NCI-H128 (cell line): Measurements from ENCODE around the gene AFF1.

Source experiments
- DNase-seq: peaks from one replicate; lab custom pipeline; 2025; ENCODE audit not compliant: unreplicated experiment; lab: John Stamatoyannopoulos, UW

Gene AFF1

GRCh38 chr4:87108142-87108546, 173.3 kb downstream of the AFF1 start:
- no peak for DNase-seq

GRCh38 chr4:87109121-87109520, 174.3 kb downstream of the AFF1 start:
- no peak for DNase-seq

GRCh38 chr4:87109945-87110344, 175.1 kb downstream of the AFF1 start:
- DNase-seq: no peak

GRCh38 chr4:87112063-87112462, 177.3 kb downstream of the AFF1 start:
- no peak for DNase-seq

- DNase-seq: no peak
Observed at GRCh38 chr4:87114245-87115062, 179.6 kb downstream of the AFF1 start.

- no peak for DNase-seq
Observed at GRCh38 chr4:87116231-87116630, 181.4 kb downstream of the AFF1 start.

- no peak for DNase-seq
Observed at GRCh38 chr4:87117051-87117731, 182.4 kb downstream of the AFF1 start.

- DNase-seq: no peak
Observed at GRCh38 chr4:87117732-87118075, 182.9 kb downstream of the AFF1 start.

GRCh38 chr4:87118421-87118820, 183.6 kb downstream of the AFF1 start:
- DNase-seq: no peak

GRCh38 chr4:87118826-87119225, 184.0 kb downstream of the AFF1 start:
- DNase-seq: no peak

- DNase-seq: no peak
Observed at GRCh38 chr4:87120010-87120409, 185.2 kb downstream of the AFF1 start.

GRCh38 chr4:87120411-87121162, 185.8 kb downstream of the AFF1 start:
- no peak for DNase-seq

GRCh38 chr4:87121341-87122065, 186.7 kb downstream of the AFF1 start:
- DNase-seq: no peak

GRCh38 chr4:87122252-87122651, 187.4 kb downstream of the AFF1 start:
- DNase-seq: no peak

- no peak for DNase-seq
Observed at GRCh38 chr4:87126056-87126455, 191.2 kb downstream of the AFF1 start.

- no peak for DNase-seq
Observed at GRCh38 chr4:87128006-87128705, 193.3 kb downstream of the AFF1 start.

GRCh38 chr4:87129681-87130080, 194.9 kb downstream of the AFF1 start:
- DNase-seq: no peak

- DNase-seq: no peak
Observed at GRCh38 chr4:87130985-87131703, 196.3 kb downstream of the AFF1 start.

- no peak for DNase-seq
Observed at GRCh38 chr4:87132035-87132434, 197.2 kb downstream of the AFF1 start.

GRCh38 chr4:87133183-87133582, 198.4 kb downstream of the AFF1 start:
- no peak for DNase-seq
